Panc1 (cell line): ENCODE measurements around the gene IFNL4. TPM values are rescaled to one million over a fixed set of nuclear protein-coding genes. Genes with fewer than 3 reads are reported as not detected.

Experiments used
- ATAC-seq: fragments of 200-7000 bp; cut with Tn5 transposase; 2 replicates; pipeline ENCODE4 v1.9.1; 2020; ENCODE audit warnings: mild to moderate bottlenecking, moderate library complexity
- BruUV-seq: library from RNA; stranded (reverse); fragments of 400-500 nt; replicated peaks from 2 replicates; lab custom pipeline; 2021; lab: Mats Ljungman, UMichigan
- CTCF ChIA-PET: fragments of 300-600 bp; sonication (Branson Sonifier 250); formaldehyde crosslinking; loops from one replicate; lab custom pipeline; 2022; ENCODE audit warnings: antibody characterized with exemption; lab: Charles Lee
- POLR2A ChIA-PET: fragments of 300-600 bp; sonication (Branson Sonifier 250); formaldehyde crosslinking; loops from one replicate; lab custom pipeline; 2022; ENCODE audit warnings: antibody characterized with exemption; lab: Charles Lee
- DNase-seq: peaks from one replicate; pipeline ENCODE4 v3.0.0-alpha.2; 2010; ENCODE audit warnings: low read depth, low spot score
- H3K27ac ChIP-seq: 2 replicates; pipeline ENCODE4 v1.5.1; 2011; ENCODE audit warnings: mild to moderate bottlenecking, low read length, inconsistent platforms
- H3K27me3 ChIP-seq: fragments of 200-500 bp; sonication (Bioruptor generic); 2 replicates; pipeline ENCODE4 v1.6.0; 2014; ENCODE audit warnings: low read length, inconsistent platforms; ENCODE audit not compliant: control insufficient read depth, insufficient read depth
- H3K36me3 ChIP-seq: fragments of 200-500 bp; sonication (Bioruptor generic); 2 replicates; pipeline ENCODE4 v1.5.1; 2014; ENCODE audit warnings: inconsistent platforms, mild to moderate bottlenecking, low read length, moderate library complexity; ENCODE audit not compliant: control insufficient read depth, insufficient read depth
- H3K4me1 ChIP-seq: 2 replicates; pipeline ENCODE4 v1.5.1; 2011; ENCODE audit warnings: inconsistent platforms, mild to moderate bottlenecking, low read length, moderate library complexity; ENCODE audit not compliant: control insufficient read depth, insufficient read depth
- H3K4me3 ChIP-seq, 2 experiments: 2 replicates each; pipeline ENCODE4 v1.5.1; 2011 to 2012; ENCODE audit warnings: low read depth in 2 of 2, low read length in 2 of 2, mild to moderate bottlenecking in 2 of 2, inconsistent platforms in 1 of 2, moderate library complexity in 1 of 2
- H3K9me3 ChIP-seq: fragments of 200-500 bp; sonication (Bioruptor generic); 2 replicates; pipeline ENCODE4 v1.5.1; 2014; ENCODE audit warnings: low read depth, mild to moderate bottlenecking, inconsistent platforms, low read length, moderate library complexity; ENCODE audit not compliant: control insufficient read depth, insufficient read depth
- POLR2AphosphoS5 ChIP-seq: IDR thresholded peaks from 2 replicates; pipeline ENCODE4 v1.6.1; 2012; ENCODE audit warnings: mild to moderate bottlenecking, low read depth, low read length, moderate library complexity
- REST ChIP-seq, 2 experiments: IDR thresholded peaks; 2 replicates each; pipeline ENCODE4 v1.6.1; 2011 to 2012; ENCODE audit warnings: low read depth in 2 of 2, control low read depth in 1 of 2, low read length in 1 of 2, mild to moderate bottlenecking in 1 of 2, moderate library complexity in 1 of 2; ENCODE audit not compliant: insufficient read depth in 1 of 2
- SIN3A ChIP-seq: IDR thresholded peaks from 2 replicates; pipeline ENCODE4 v1.6.1; 2012; ENCODE audit warnings: low read depth, mild to moderate bottlenecking, low read length, moderate library complexity, borderline replicate concordance; ENCODE audit not compliant: insufficient read depth
- TCF7L2 ChIP-seq: IDR thresholded peaks from 2 replicates; pipeline ENCODE4 v1.6.1; 2011; ENCODE audit warnings: mild to moderate bottlenecking, low read depth, low read length, inconsistent platforms
- in situ Hi-C: cut with HindIII; loops from 2 replicates; pipeline ENCODE4 v1.10.0; 2016; ENCODE audit warnings: low sequenced_read_pairs, low pct_unique_long_range_greater_than_20kb
- intact Hi-C: fragments of 100-400 bp; cut with micrococcal nuclease; formaldehyde crosslinking; loops from one replicate; pipeline ENCODE4 v1.10.0; 2022; ENCODE audit not compliant: unreplicated experiment
- total RNA-seq: library from RNA; stranded (reverse); gene quantifications from one replicate; pipeline ENCODE4 v1.2.1, GENCODE V29; 2021; ENCODE audit not compliant: unreplicated experiment
- TF ChIP-seq, protein P1 (sequence below): fragments of 450-650 bp; IDR thresholded peaks from 2 replicates; pipeline ENCODE4 v1.5.1; 2017; ENCODE audit warnings: mild to moderate bottlenecking

The IFNL4 gene
- total RNA-seq, 1 experiment from 2014 or later: not detected

DNA sequence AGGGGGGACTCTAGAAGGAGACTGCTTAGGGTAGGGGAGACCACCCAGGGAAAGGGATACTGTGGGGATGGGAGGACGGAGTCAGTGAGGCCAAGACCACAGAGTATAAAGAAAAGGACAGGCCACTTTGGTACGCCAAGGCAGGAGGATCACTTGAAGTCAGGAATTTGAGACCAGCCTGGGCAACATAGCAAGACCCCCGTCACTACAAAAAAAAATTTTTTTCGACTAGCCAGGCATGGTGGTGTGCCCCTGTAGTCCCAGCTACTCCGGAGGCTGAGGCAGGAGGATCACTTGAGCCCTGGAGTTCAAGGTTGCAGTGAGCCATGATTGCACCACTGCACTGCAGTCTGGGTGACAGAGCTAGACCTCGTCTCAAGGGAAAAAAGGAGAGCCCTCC is 10.4 kb downstream of the IFNL4 start:
- intact Hi-C loops (no loop called here), in situ Hi-C loops (no loop called here)
- CTCF ChIA-PET: interaction anchor here (0.6 to 0.8 kb wide), 2 partner anchors 22 to 105 kb away, joined by 3 to 4 read pairs; no protein-coding TSS in a partner anchor
- H3K27me3 ChIP-seq: peaks cover 1% of the 10 kb centered on the region; the same call in 1 of the 2 replicates
- TF ChIP-seq SIN3A (no peak), TCF7L2 (no peak), REST (IDR thresholded peaks at IDR 0.05; ENCODE audit: insufficient read depth in 1 of 2, low read depth in 2 of 2, low read length in 1 of 2) (no peak), POLR2AphosphoS5 (no peak)
- TF ChIP-seq, protein P1, sequence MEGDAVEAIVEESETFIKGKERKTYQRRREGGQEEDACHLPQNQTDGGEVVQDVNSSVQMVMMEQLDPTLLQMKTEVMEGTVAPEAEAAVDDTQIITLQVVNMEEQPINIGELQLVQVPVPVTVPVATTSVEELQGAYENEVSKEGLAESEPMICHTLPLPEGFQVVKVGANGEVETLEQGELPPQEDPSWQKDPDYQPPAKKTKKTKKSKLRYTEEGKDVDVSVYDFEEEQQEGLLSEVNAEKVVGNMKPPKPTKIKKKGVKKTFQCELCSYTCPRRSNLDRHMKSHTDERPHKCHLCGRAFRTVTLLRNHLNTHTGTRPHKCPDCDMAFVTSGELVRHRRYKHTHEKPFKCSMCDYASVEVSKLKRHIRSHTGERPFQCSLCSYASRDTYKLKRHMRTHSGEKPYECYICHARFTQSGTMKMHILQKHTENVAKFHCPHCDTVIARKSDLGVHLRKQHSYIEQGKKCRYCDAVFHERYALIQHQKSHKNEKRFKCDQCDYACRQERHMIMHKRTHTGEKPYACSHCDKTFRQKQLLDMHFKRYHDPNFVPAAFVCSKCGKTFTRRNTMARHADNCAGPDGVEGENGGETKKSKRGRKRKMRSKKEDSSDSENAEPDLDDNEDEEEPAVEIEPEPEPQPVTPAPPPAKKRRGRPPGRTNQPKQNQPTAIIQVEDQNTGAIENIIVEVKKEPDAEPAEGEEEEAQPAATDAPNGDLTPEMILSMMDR: no peak
- H3K27ac ChIP-seq: no peak overlapping the region
- no peaks in the 10 kb centered on the region for H3K4me1 ChIP-seq
- BruUV-seq: no TSS peak
- H3K36me3 ChIP-seq: no peaks in the 10 kb centered on the region
- peak overlapping the region in 1 of 2 experiments; percentile 23; a peak in 1 of 4 replicates for H3K4me3 ChIP-seq
- peak; percentile 11; the same call in 1 of the 2 replicates for ATAC-seq
- POLR2A ChIA-PET: interaction anchor here (0.9 kb wide), 1 partner anchor 65 kb away, joined by 3 read pairs; no protein-coding TSS in a partner anchor
- no peak for DNase-seq
- H3K9me3 ChIP-seq: no peaks in the 10 kb centered on the region

DNA sequence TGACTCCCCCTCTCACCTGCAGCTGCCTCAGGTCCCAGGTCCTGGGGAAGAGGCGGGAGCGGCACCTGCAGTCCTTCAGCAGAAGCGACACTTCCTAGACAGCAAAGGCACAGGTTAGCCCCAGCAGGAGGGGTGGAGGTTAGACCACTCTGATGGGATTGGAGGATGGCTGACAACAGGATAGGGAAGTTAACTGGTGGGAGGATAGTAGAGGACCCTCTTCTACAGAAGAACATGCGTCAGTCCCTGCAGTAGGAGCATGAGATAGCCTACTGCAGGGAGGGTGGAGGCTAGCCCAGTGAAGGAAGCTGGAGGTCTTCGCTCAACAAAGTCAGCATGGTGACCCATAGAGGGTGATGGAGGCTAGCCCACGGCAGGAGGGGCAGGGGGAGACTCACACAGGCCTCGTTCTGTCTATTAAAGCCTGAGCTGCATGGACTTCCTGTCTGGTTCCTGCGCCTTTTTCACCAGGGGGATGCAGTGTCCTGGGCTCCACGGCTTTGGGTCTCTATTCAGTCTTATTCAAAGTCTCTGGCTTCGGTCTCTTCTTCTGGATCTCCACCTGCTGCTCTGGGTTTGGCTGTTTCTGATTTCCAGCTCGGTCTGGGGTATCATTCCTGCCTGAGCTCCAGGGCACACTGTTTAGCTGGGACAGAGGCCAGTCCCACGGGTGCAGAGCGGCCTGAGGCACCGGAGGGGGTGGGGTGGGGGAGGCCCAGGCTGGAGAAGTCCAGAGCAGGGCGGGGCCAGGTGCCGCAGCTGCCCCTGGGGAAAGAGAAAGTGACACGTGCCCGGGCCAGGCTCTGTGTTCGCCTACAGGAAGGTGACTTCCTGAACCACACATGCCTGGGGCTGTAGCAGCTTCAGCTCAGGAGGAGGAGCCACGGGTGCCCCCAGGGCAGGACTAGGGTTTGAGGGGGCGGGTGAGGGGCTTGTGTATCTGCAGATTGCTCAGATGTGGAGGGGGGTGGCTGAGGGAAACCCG is 11.2 kb downstream of the IFNL4 start:
- ChIA-PET POLR2A (interaction anchor here (0.5 to 0.9 kb wide), 4 partner anchors 24 to 284 kb away, joined by 3 to 10 read pairs (median 4); no protein-coding TSS in a partner anchor), CTCF (interaction anchor here (0.5 to 0.8 kb wide), 7 partner anchors 14 to 1044 kb away, joined by 3 to 5 read pairs (median 4); partner anchors contain the start of gene IFNL1)
- Histone ChIP-seq H3K36me3 (no peaks in the 10 kb centered on the region), H3K27ac (no peak overlapping the region), H3K4me1 (no peaks in the 10 kb centered on the region), H3K27me3 (no peaks in the 10 kb centered on the region), H3K4me3 (peak overlapping the region in 1 of 2 experiments; percentile 23; a peak in 2 of 4 replicates), H3K9me3 (no peaks in the 10 kb centered on the region)
- TF ChIP-seq REST (IDR thresholded peaks at IDR 0.05; ENCODE audit: insufficient read depth in 1 of 2, low read depth in 2 of 2, low read length in 1 of 2) (no peak), SIN3A (no peak), TCF7L2 (no peak), POLR2AphosphoS5 (no peak)
- TF ChIP-seq, protein P1: no peak
- BruUV-seq: no TSS peak
- ATAC-seq: peak; percentile 73
- intact Hi-C loops (no loop called here), in situ Hi-C loops (no loop called here)
- no peak for DNase-seq
